B cell (primary cell): ENCODE measurements around the gene PMVK. TPM values are rescaled to one million over a fixed set of nuclear protein-coding genes. Genes with fewer than 3 reads are reported as not detected.

Experiments used
- ATAC-seq: fragments of 200-7000 bp; cut with Tn5 transposase; one replicate; pipeline ENCODE4 v1.10.0; 2021; ENCODE audit warnings: low read depth, mild to moderate bottlenecking, moderate number of reproducible peaks, moderate library complexity
- CTCF ChIA-PET: fragments of 350-600 bp; sonication (Branson Sonifier 250); formaldehyde crosslinking; loops from one replicate; lab custom pipeline; 2021; ENCODE audit warnings: antibody characterized with exemption, inconsistent platforms; lab: Charles Lee
- POLR2A ChIA-PET: fragments of 350-600 bp; sonication (Branson Sonifier 250); formaldehyde crosslinking; loops from one replicate; lab custom pipeline; 2021; ENCODE audit warnings: antibody characterized with exemption; lab: Charles Lee
- DNase-seq: peaks from one replicate; pipeline ENCODE4 v3.0.0; 2013
- H2AFZ ChIP-seq: 2 replicates; pipeline ENCODE4 v1.6.1; 2012; ENCODE audit warnings: mild to moderate bottlenecking, low read depth, low read length; ENCODE audit not compliant: insufficient read depth, poor library complexity, severe bottlenecking
- H3K27ac ChIP-seq, 2 donors: 1 replicate in 1 of 2; 2 replicates in 1 of 2; pipeline ENCODE4 v1.5.1; 2012 to 2013; ENCODE audit warnings: low read length in 2 of 2, mild to moderate bottlenecking in 2 of 2, moderate library complexity in 1 of 2
- H3K27me3 ChIP-seq, 4 experiments: fragments of 200-600 bp in 1 of 4; sonication (generic) in 1 of 4; replicated peaks in 1 of 4; 1 replicate in 2 of 4; 2 replicates in 2 of 4; pipeline versions ENCODE4 v1.6.1 to v1.7.0; 2013 to 2016; ENCODE audit warnings: low read length in 3 of 4, mild to moderate bottlenecking in 2 of 4, mixed read lengths in 1 of 4, moderate library complexity in 1 of 4; ENCODE audit not compliant: insufficient read depth in 4 of 4, control insufficient read depth in 3 of 4; ENCODE audit errors: control extremely low read depth in 1 of 4
- H3K36me3 ChIP-seq, 2 experiments: replicated peaks in 1 of 2; 1 replicate in 1 of 2; 2 replicates in 1 of 2; pipeline versions ENCODE4 v1.6.1 to v1.7.1; 2013; ENCODE audit warnings: low read length in 1 of 2; ENCODE audit not compliant: insufficient read depth in 2 of 2, control insufficient read depth in 1 of 2; ENCODE audit errors: control extremely low read depth in 1 of 2, extremely low read depth in 1 of 2
- H3K4me1 ChIP-seq, 2 donors: fragments of 200-600 bp in 1 of 2; sonication (generic) in 1 of 2; 1 replicate in 1 of 2; 2 replicates in 1 of 2; pipeline versions ENCODE4 v1.5.1 to v1.6.1; 2013 to 2017; ENCODE audit warnings: low read length in 2 of 2; ENCODE audit not compliant: control insufficient read depth in 2 of 2, insufficient read depth in 2 of 2
- H3K4me2 ChIP-seq: replicated peaks from 2 replicates; pipeline ENCODE3; 2012; ENCODE audit warnings: mild to moderate bottlenecking, low read depth, low read length; ENCODE audit not compliant: poor library complexity, severe bottlenecking
- H3K4me3 ChIP-seq, 5 experiments: fragments of 200-600 bp in 1 of 5; sonication (generic) in 1 of 5; 1 replicate in 3 of 5; 2 replicates in 2 of 5; pipeline versions ENCODE4 v1.5.1 to v1.7.0; 2011 to 2016; ENCODE audit warnings: low read length in 4 of 5, mild to moderate bottlenecking in 4 of 5, low read depth in 2 of 5, control low read depth in 1 of 5, moderate library complexity in 1 of 5; ENCODE audit not compliant: insufficient read depth in 1 of 5; ENCODE audit errors: control extremely low read depth in 1 of 5, extremely low read depth in 1 of 5
- H3K79me2 ChIP-seq: fragments of 200-600 bp; sonication (generic); one replicate; pipeline ENCODE4 v1.6.0; 2016; ENCODE audit warnings: low read length; ENCODE audit not compliant: control insufficient read depth, insufficient read depth
- H3K9ac ChIP-seq: fragments of 200-600 bp; sonication (generic); 2 replicates; pipeline ENCODE4 v1.6.1; 2017; ENCODE audit warnings: mild to moderate bottlenecking, low read length, moderate library complexity
- H3K9me3 ChIP-seq, 3 donors: one replicate each; pipeline versions ENCODE4 v1.6.1 to v1.7.1; 2013; ENCODE audit warnings: low read length in 2 of 3; ENCODE audit not compliant: control insufficient read depth in 2 of 3, insufficient read depth in 1 of 3; ENCODE audit errors: control extremely low read depth in 1 of 3
- H4K20me1 ChIP-seq: 2 replicates; pipeline ENCODE4 v1.6.0; 2012; ENCODE audit warnings: mild to moderate bottlenecking, low read length; ENCODE audit not compliant: insufficient read depth, control insufficient read depth, poor library complexity, severe bottlenecking
- H3K27ac Mint-ChIP-seq: one replicate; pipeline ENCODE4 v1.8.0; 2021; ENCODE audit warnings: mixed read lengths
- H3K27me3 Mint-ChIP-seq: one replicate; pipeline ENCODE4 v1.8.0; 2021; ENCODE audit warnings: mixed read lengths
- H3K4me1 Mint-ChIP-seq: one replicate; pipeline ENCODE4 v1.8.0; 2021; ENCODE audit warnings: mixed read lengths
- H3K4me3 Mint-ChIP-seq: one replicate; pipeline ENCODE4 v1.8.0; 2021; ENCODE audit warnings: mixed read lengths
- H3K9me3 Mint-ChIP-seq: one replicate; pipeline ENCODE4 v1.8.0; 2022; ENCODE audit warnings: mixed read lengths; ENCODE audit not compliant: insufficient read depth
- EZH2 ChIP-seq: IDR thresholded peaks from 2 replicates; pipeline ENCODE4 v1.6.1; 2012; ENCODE audit warnings: borderline replicate concordance, low read depth, mild to moderate bottlenecking, moderate library complexity, low read length; ENCODE audit not compliant: insufficient read depth, poor library complexity, severe bottlenecking
- WGBS: methylation state at CpG from one replicate; pipeline ENCODE4 v1.1.5; 2013; ENCODE audit warnings: missing lambda C conversion rate; ENCODE audit not compliant: insufficient coverage; 5-methylcytosine and 5-hydroxymethylcytosine counted together
- intact Hi-C: fragments of 100-400 bp; cut with micrococcal nuclease; formaldehyde crosslinking; loops from one replicate; pipeline ENCODE4 v1.10.0; 2022
- polyA plus RNA-seq: library from polyadenylated mRNA; depleted of rRNA; stranded (reverse); fragments of >200 nt; gene quantifications from 2 replicates; pipeline ENCODE4 v1.2.3, GENCODE V29; 2012
- total RNA-seq, 2 donors: library from RNA; stranded (reverse); fragments of 120-200 nt in 1 of 2; gene quantifications; 1 replicate in 1 of 2; 2 replicates in 1 of 2; pipeline versions ENCODE4 v1.2.3 to v1.2.4, GENCODE V29; 2013 to 2022
- TF ChIP-seq, protein P1 (sequence below): fragments of 200-600 bp; IDR thresholded peaks from one replicate; pipeline ENCODE4 v1.8.0; 2022; ENCODE audit warnings: antibody characterized with exemption, mild to moderate bottlenecking

The PMVK gene
- total and polyA plus RNA-seq, 2 donors (not counting 1 experiment from before 2014, with no cell fraction given), result 15.0 to 15.4 TPM

- no peak overlapping the region for H2AFZ ChIP-seq
- ChIA-PET CTCF (no interaction called here), POLR2A (interaction anchor here (0.6 kb wide), 1 partner anchor 76 kb away, joined by 8 read pairs; no protein-coding TSS in a partner anchor)
- no peaks in the 10 kb centered on the region for H3K27me3 ChIP-seq
- no peaks in the 10 kb centered on the region for H3K79me2 ChIP-seq
- H3K9me3 Mint-ChIP-seq, result no peaks in the 10 kb centered on the region
- H3K27me3 Mint-ChIP-seq, result no peaks in the 10 kb centered on the region
- H4K20me1 ChIP-seq, result no peaks in the 10 kb centered on the region
- no peak overlapping the region for H3K4me2 ChIP-seq
- peaks cover 0 to 7% of the 10 kb centered on the region in 2 donors for H3K4me1 ChIP-seq
- ATAC-seq (no peak), DNase-seq (no peak)
- no peak overlapping the region for H3K27ac ChIP-seq
- no peak overlapping the region for H3K4me3 Mint-ChIP-seq
- H3K9me3 ChIP-seq, result no peaks in the 10 kb centered on the region
- H3K4me3 ChIP-seq, result no peak overlapping the region
- no peak overlapping the region for H3K27ac Mint-ChIP-seq
- peaks cover 0 to 46% of the 10 kb centered on the region in 2 experiments for H3K36me3 ChIP-seq
- 96% methylated on average over 3 of the region's 3 CpGs for WGBS
- intact Hi-C loops, result no loop called here
- TF ChIP-seq, protein P1, sequence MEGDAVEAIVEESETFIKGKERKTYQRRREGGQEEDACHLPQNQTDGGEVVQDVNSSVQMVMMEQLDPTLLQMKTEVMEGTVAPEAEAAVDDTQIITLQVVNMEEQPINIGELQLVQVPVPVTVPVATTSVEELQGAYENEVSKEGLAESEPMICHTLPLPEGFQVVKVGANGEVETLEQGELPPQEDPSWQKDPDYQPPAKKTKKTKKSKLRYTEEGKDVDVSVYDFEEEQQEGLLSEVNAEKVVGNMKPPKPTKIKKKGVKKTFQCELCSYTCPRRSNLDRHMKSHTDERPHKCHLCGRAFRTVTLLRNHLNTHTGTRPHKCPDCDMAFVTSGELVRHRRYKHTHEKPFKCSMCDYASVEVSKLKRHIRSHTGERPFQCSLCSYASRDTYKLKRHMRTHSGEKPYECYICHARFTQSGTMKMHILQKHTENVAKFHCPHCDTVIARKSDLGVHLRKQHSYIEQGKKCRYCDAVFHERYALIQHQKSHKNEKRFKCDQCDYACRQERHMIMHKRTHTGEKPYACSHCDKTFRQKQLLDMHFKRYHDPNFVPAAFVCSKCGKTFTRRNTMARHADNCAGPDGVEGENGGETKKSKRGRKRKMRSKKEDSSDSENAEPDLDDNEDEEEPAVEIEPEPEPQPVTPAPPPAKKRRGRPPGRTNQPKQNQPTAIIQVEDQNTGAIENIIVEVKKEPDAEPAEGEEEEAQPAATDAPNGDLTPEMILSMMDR, result no peak
- TF ChIP-seq EZH2, result no peak
- no peak overlapping the region for H3K9ac ChIP-seq
- peaks cover 5% of the 10 kb centered on the region for H3K4me1 Mint-ChIP-seq
Measured at GRCh38 chr1:154923695-154924094, 12.8 kb downstream of the PMVK start.

- no peaks in the 10 kb centered on the region for H4K20me1 ChIP-seq
- no peaks in the 10 kb centered on the region for H3K36me3 ChIP-seq
- H3K27me3 ChIP-seq, result no peaks in the 10 kb centered on the region
- no peaks in the 10 kb centered on the region for H3K9me3 ChIP-seq
- Mint-ChIP-seq H3K27me3 (no peaks in the 10 kb centered on the region), H3K9me3 (no peaks in the 10 kb centered on the region), H3K4me1 (peaks cover 1% of the 10 kb centered on the region), H3K27ac (no peak overlapping the region), H3K4me3 (no peak overlapping the region)
- no peak for DNase-seq
- TF ChIP-seq EZH2, result no peak
- TF ChIP-seq, protein P1, result no peak
- H3K4me1 ChIP-seq, result no peaks in the 10 kb centered on the region
- 100% methylated on average over 1 of the region's 3 CpGs for WGBS
- no peak overlapping the region for H3K4me2 ChIP-seq
- H3K27ac ChIP-seq, result no peak overlapping the region
- no peak for ATAC-seq
- ChIA-PET POLR2A (no interaction called here), CTCF (interaction anchor here (1.7 kb wide), 1 partner anchor 35 kb away, joined by 4 read pairs; no protein-coding TSS in a partner anchor)
- no peaks in the 10 kb centered on the region for H3K79me2 ChIP-seq
- H3K4me3 ChIP-seq, result no peak overlapping the region
- H2AFZ ChIP-seq, result no peak overlapping the region
- intact Hi-C loops, result no loop called here
- H3K9ac ChIP-seq, result no peak overlapping the region
Measured at GRCh38 chr1:154913273-154913672, 23.2 kb downstream of the PMVK start.
